H9 (cell line): ENCODE measurements around the gene KRT5. TPM values are rescaled to one million over a fixed set of nuclear protein-coding genes. Genes with fewer than 3 reads are reported as not detected.

ENCODE experiments used
- DNase-seq: peaks from one replicate; pipeline ENCODE4 v3.0.0-alpha.2; 2017
- H2AFZ ChIP-seq: one replicate; pipeline ENCODE4 v1.6.1; 2013; ENCODE audit warnings: mild to moderate bottlenecking, low read length, control low read depth, moderate library complexity
- H2AK5ac ChIP-seq: 2 replicates; pipeline ENCODE4 v1.6.1; 2013; ENCODE audit warnings: low read length, control low read depth, mixed read lengths; ENCODE audit not compliant: insufficient read length
- H2BK120ac ChIP-seq: one replicate; pipeline ENCODE4 v1.6.1; 2013; ENCODE audit warnings: low read depth, mild to moderate bottlenecking, low read length, control low read depth, inconsistent platforms; ENCODE audit not compliant: poor library complexity, severe bottlenecking
- H2BK12ac ChIP-seq: 2 replicates; pipeline ENCODE4 v1.6.1; 2013; ENCODE audit warnings: low read length, control low read depth, mixed read lengths, low read depth; ENCODE audit not compliant: insufficient read length
- H2BK15ac ChIP-seq: 2 replicates; pipeline ENCODE4 v1.6.1; 2013; ENCODE audit warnings: low read depth, low read length, control low read depth
- H2BK20ac ChIP-seq: one replicate; pipeline ENCODE4 v1.6.1; 2013; ENCODE audit warnings: low read depth, mild to moderate bottlenecking, low read length, control low read depth, inconsistent platforms; ENCODE audit not compliant: poor library complexity, severe bottlenecking
- H2BK5ac ChIP-seq: 2 replicates; pipeline ENCODE4 v1.6.1; 2013; ENCODE audit warnings: low read length, control low read depth, mixed read lengths; ENCODE audit not compliant: insufficient read length
- H3K14ac ChIP-seq: 2 replicates; pipeline ENCODE4 v1.6.1; 2013; ENCODE audit warnings: low read length, control low read depth; ENCODE audit not compliant: insufficient read depth
- H3K18ac ChIP-seq: 2 replicates; pipeline ENCODE4 v1.6.1; 2013; ENCODE audit warnings: low read depth, mild to moderate bottlenecking, mixed read lengths, low read length, control low read depth; ENCODE audit not compliant: insufficient read length
- H3K23ac ChIP-seq: 2 replicates; pipeline ENCODE4 v1.6.1; 2013; ENCODE audit warnings: low read length, control low read depth, mixed read lengths, low read depth; ENCODE audit not compliant: insufficient read length
- H3K23me2 ChIP-seq: 2 replicates; pipeline ENCODE4 v1.6.1; 2013; ENCODE audit warnings: low read depth, mild to moderate bottlenecking, mixed read lengths, low read length, control low read depth; ENCODE audit not compliant: insufficient read length, poor library complexity, severe bottlenecking
- H3K27ac ChIP-seq: 2 replicates; pipeline ENCODE4 v1.5.1; 2013; ENCODE audit warnings: low read length, control low read depth, mixed read lengths, low read depth; ENCODE audit not compliant: insufficient read length
- H3K27me3 ChIP-seq: 2 replicates; pipeline ENCODE4 v1.6.1; 2013; ENCODE audit warnings: low read length, control low read depth, inconsistent platforms; ENCODE audit not compliant: insufficient read depth
- H3K4ac ChIP-seq: 2 replicates; pipeline ENCODE4 v1.6.1; 2013; ENCODE audit warnings: low read depth, mild to moderate bottlenecking, control low read depth, inconsistent platforms, low read length, moderate library complexity
- H3K4me1 ChIP-seq: 2 replicates; pipeline ENCODE4 v1.6.1; 2013; ENCODE audit warnings: low read length, control low read depth, inconsistent platforms; ENCODE audit not compliant: insufficient read depth
- H3K4me2 ChIP-seq: 2 replicates; pipeline ENCODE4 v1.6.1; 2013; ENCODE audit warnings: low read length, control low read depth, mixed read lengths; ENCODE audit not compliant: insufficient read length, insufficient read depth
- H3K56ac ChIP-seq: 2 replicates; pipeline ENCODE4 v1.6.1; 2013; ENCODE audit warnings: low read depth, mild to moderate bottlenecking, mixed read lengths, low read length, control low read depth; ENCODE audit not compliant: insufficient read length
- H3K79me1 ChIP-seq: 2 replicates; pipeline ENCODE4 v1.6.1; 2013; ENCODE audit warnings: low read depth, mild to moderate bottlenecking, moderate library complexity, low read length, control low read depth, inconsistent platforms; ENCODE audit not compliant: insufficient read depth, poor library complexity, severe bottlenecking
- H3K79me2 ChIP-seq: 2 replicates; pipeline ENCODE4 v1.6.1; 2013; ENCODE audit warnings: low read length, control low read depth, inconsistent platforms; ENCODE audit not compliant: insufficient read depth
- H3K9ac ChIP-seq: 2 replicates; pipeline ENCODE4 v1.6.1; 2013; ENCODE audit warnings: low read length, control low read depth, mixed read lengths; ENCODE audit not compliant: insufficient read length; ENCODE audit errors: extremely low read depth
- H3K9me3 ChIP-seq: one replicate; pipeline ENCODE4 v1.6.1; 2013; ENCODE audit warnings: low read depth, low read length, inconsistent platforms; ENCODE audit not compliant: control insufficient read depth
- H3T11ph ChIP-seq: one replicate; pipeline ENCODE4 v1.6.1; 2013; ENCODE audit warnings: mild to moderate bottlenecking, low read length, control low read depth, inconsistent platforms
- H4K20me1 ChIP-seq: one replicate; pipeline ENCODE4 v1.6.1; 2013; ENCODE audit not compliant: control insufficient read depth, insufficient read length, insufficient read depth
- H4K5ac ChIP-seq: 2 replicates; pipeline ENCODE4 v1.6.1; 2013; ENCODE audit warnings: low read depth, mild to moderate bottlenecking, mixed read lengths, low read length, control low read depth; ENCODE audit not compliant: insufficient read length
- H4K8ac ChIP-seq: replicated peaks from 2 replicates; pipeline ENCODE4 v1.6.1; 2013; ENCODE audit warnings: low read length, control low read depth, mixed read lengths, low read depth; ENCODE audit not compliant: insufficient read length
- H4K91ac ChIP-seq: 2 replicates; pipeline ENCODE4 v1.6.1; 2013; ENCODE audit warnings: low read depth, mild to moderate bottlenecking, moderate library complexity, mixed read lengths, low read length, control low read depth; ENCODE audit not compliant: insufficient read length
- H3K27ac Mint-ChIP-seq, 3 experiments: 2 replicates in 2 of 3; 3 replicates in 1 of 3; pipeline ENCODE4 v1.8.0; 2020 to 2021; ENCODE audit warnings: mixed read lengths in 3 of 3, mild to moderate bottlenecking in 1 of 3, moderate library complexity in 1 of 3
- H3K27me3 Mint-ChIP-seq: 2 replicates; pipeline ENCODE4 v1.8.0; 2021; ENCODE audit warnings: low read depth, mild to moderate bottlenecking, moderate library complexity, mixed read lengths
- H3K36me3 Mint-ChIP-seq, 3 experiments: 2 replicates in 2 of 3; 3 replicates in 1 of 3; pipeline ENCODE4 v1.8.0; 2020 to 2021; ENCODE audit warnings: low read depth in 3 of 3, mixed read lengths in 3 of 3; ENCODE audit not compliant: insufficient read depth in 1 of 3
- H3K4me1 Mint-ChIP-seq, 2 experiments: 2 replicates each; pipeline ENCODE4 v1.8.0; 2020; ENCODE audit warnings: mixed read lengths in 2 of 2
- H3K4me3 Mint-ChIP-seq, 2 experiments: 2 replicates in 1 of 2; 3 replicates in 1 of 2; pipeline ENCODE4 v1.8.0; 2020 to 2021; ENCODE audit warnings: mild to moderate bottlenecking in 2 of 2, mixed read lengths in 2 of 2, moderate library complexity in 1 of 2
- H3K9me3 Mint-ChIP-seq, 2 experiments: 2 replicates in 1 of 2; 3 replicates in 1 of 2; pipeline ENCODE4 v1.8.0; 2020; ENCODE audit warnings: mild to moderate bottlenecking in 2 of 2, mixed read lengths in 2 of 2, moderate library complexity in 1 of 2
- WGBS: extraction: QIAGEN DNeasy Blood & Tissue Kit; methylation state at CpG from one replicate; pipeline ENCODE4 v1.1.7; 2013; ENCODE audit warnings: missing lambda C conversion rate, low lambda C conversion rate, mixed read lengths; ENCODE audit not compliant: insufficient read length; ENCODE audit errors: extremely low coverage; 5-methylcytosine and 5-hydroxymethylcytosine counted together
- total RNA-seq: library from RNA; stranded (reverse); gene quantifications from 2 replicates; pipeline ENCODE4 v1.2.1, GENCODE V29; 2021
- TF ChIP-seq, protein P1 (sequence below): fragments of 200-600 bp; sonication (generic); conservative IDR thresholded peaks from 3 replicates; pipeline ENCODE4 v1.8.0; 2021; ENCODE audit warnings: antibody characterized with exemption, mild to moderate bottlenecking

KRT5 gene
- total RNA-seq, 1 experiment from 2014 or later, result not detected

DNA sequence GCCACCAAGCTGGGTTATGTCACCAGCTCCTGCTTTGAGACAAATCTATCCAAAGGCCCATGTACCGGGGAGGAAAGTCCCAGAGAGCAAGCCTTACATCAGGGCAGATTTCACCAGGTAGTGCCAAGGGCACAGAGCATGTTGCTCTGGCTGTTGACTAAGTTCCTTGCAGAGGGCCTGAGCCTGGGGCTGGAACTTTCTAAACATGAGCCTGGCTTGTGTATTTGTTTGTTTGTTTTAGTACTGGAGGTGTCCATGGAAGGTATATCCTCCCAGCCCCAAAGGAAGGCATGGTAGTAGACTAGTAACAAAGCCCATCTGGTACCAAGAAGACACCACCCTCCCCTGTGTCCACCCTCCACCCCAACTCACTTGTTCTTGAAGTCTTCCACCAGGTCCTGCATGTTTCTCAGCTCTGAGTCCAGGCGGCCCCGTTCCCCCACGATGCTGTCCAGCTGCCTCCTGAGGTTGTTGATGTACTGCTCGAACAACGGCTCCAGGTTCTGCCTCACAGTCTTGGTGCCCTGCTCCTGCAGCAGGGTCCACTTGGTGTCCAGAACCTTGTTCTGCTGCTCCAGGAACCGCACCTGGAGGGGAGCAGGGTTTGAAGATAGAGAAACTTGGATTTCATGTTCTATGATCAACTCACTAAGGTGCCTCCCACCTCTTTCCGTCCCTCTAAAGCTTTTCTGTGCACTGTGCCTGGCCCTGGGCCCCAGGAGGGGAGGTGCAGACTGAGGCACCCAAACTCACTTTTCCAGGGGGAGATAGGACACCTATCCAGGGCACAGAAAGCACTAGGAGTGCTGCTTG is 1.4 kb downstream of the KRT5 start:
- Mint-ChIP-seq H3K4me1 (peaks cover 15 to 20% of the 10 kb centered on the region in 2 experiments), H3K4me3 (no peak overlapping the region; a peak in 1 of 5 replicates), H3K36me3 (no peaks in the 10 kb centered on the region), H3K9me3 (no peaks in the 10 kb centered on the region; a peak in 1 of 5 replicates), H3K27ac (no peak overlapping the region; a peak in 2 of 7 replicates), H3K27me3 (peaks cover 6% of the 10 kb centered on the region)
- Histone ChIP-seq H3K14ac (no peak overlapping the region), H3K4me1 (no peaks in the 10 kb centered on the region), H2BK5ac (no peak overlapping the region), H3K79me2 (no peaks in the 10 kb centered on the region), H3K23ac (no peak overlapping the region), H3K9me3 (no peaks in the 10 kb centered on the region), H2BK15ac (no peak overlapping the region), H4K8ac (no peak overlapping the region), H3K4me2 (no peak overlapping the region), H2BK20ac (no peak overlapping the region), H3K4ac (no peak overlapping the region), H3K79me1 (no peaks in the 10 kb centered on the region), H2BK12ac (no peak overlapping the region), H3K27me3 (no peaks in the 10 kb centered on the region), H2AFZ (no peak overlapping the region), H3K56ac (no peak overlapping the region), H3K27ac (no peak overlapping the region), H3K9ac (no peak overlapping the region), H4K91ac (no peak overlapping the region), H4K5ac (no peak overlapping the region), H3K23me2 (no peaks in the 10 kb centered on the region), H3T11ph (no peak overlapping the region), H3K18ac (no peak overlapping the region), H2AK5ac (no peak overlapping the region), H4K20me1 (no peaks in the 10 kb centered on the region), H2BK120ac (no peak overlapping the region)
- no peak for DNase-seq
- TF ChIP-seq, protein P1, sequence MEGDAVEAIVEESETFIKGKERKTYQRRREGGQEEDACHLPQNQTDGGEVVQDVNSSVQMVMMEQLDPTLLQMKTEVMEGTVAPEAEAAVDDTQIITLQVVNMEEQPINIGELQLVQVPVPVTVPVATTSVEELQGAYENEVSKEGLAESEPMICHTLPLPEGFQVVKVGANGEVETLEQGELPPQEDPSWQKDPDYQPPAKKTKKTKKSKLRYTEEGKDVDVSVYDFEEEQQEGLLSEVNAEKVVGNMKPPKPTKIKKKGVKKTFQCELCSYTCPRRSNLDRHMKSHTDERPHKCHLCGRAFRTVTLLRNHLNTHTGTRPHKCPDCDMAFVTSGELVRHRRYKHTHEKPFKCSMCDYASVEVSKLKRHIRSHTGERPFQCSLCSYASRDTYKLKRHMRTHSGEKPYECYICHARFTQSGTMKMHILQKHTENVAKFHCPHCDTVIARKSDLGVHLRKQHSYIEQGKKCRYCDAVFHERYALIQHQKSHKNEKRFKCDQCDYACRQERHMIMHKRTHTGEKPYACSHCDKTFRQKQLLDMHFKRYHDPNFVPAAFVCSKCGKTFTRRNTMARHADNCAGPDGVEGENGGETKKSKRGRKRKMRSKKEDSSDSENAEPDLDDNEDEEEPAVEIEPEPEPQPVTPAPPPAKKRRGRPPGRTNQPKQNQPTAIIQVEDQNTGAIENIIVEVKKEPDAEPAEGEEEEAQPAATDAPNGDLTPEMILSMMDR, result no peak
- no CpG with 5 or more reads among the region's 8 CpGs for WGBS
